NCI-H2171 treated with DMSO at 0.1 percent for 48 hours (cell line): Measurements from ENCODE around the gene CXCR2.
A peak's percentile ranks its signal among the peaks of the same experiment; 100 is the strongest.
"Not testable (repeated sequence)": the region's sequence is repeated elsewhere in the genome, so short reads cannot be mapped to it uniquely, and the experiment has no call there.

Source experiments
- DNase-seq: peaks from one replicate; lab custom pipeline; 2025; lab: John Stamatoyannopoulos, UW

CXCR2 gene

GRCh38 chr2:218130377-218130776, 4.5 kb downstream of the CXCR2 start:
- DNase-seq: no peak

- no peak for DNase-seq
Observed at GRCh38 chr2:218130822-218131221, 5.0 kb downstream of the CXCR2 start.

GRCh38 chr2:218137514-218137913, 11.7 kb downstream of the CXCR2 start:
- no peak for DNase-seq

- no peak for DNase-seq
Observed at GRCh38 chr2:218138047-218138446, 12.2 kb downstream of the CXCR2 start.

- no peak for DNase-seq
Observed at GRCh38 chr2:218145124-218145523, 19.3 kb downstream of the CXCR2 start.

- DNase-seq: no peak
Observed at GRCh38 chr2:218146056-218146455, 20.2 kb downstream of the CXCR2 start.

GRCh38 chr2:218149098-218149497, 23.3 kb downstream of the CXCR2 start:
- DNase-seq: no peak

- no peak for DNase-seq
Observed at GRCh38 chr2:218149848-218150440, 24.1 kb downstream of the CXCR2 start.

GRCh38 chr2:218152172-218152571, 26.3 kb downstream of the CXCR2 start:
- DNase-seq: no peak

- no peak for DNase-seq
Observed at GRCh38 chr2:218152777-218153176, 26.9 kb downstream of the CXCR2 start.

- no peak for DNase-seq
Observed at GRCh38 chr2:218155953-218156479, 30.2 kb downstream of the CXCR2 start.

- no peak for DNase-seq
Observed at GRCh38 chr2:218161644-218162043, 35.8 kb downstream of the CXCR2 start.

GRCh38 chr2:218162814-218163213, 37.0 kb downstream of the CXCR2 start:
- DNase-seq: no peak

GRCh38 chr2:218166791-218167190, 41.0 kb downstream of the CXCR2 start, which contains the start of gene CXCR1:
Gene CXCR1 (minus strand): TSS chr2:218166962. CDS start chr2:218165211, 1,751 bp downstream.
- no peak for DNase-seq

GRCh38 chr2:218168016-218168415, 42.2 kb downstream of the CXCR2 start:
- DNase-seq: no peak

GRCh38 chr2:218168635-218169462, 43.0 kb downstream of the CXCR2 start:
- peak; percentile 23 for DNase-seq

GRCh38 chr2:218169757-218170546, 44.1 kb downstream of the CXCR2 start:
- no peak for DNase-seq

- DNase-seq: not testable (repeated sequence)
Observed at GRCh38 chr2:218171744-218172143, 45.9 kb downstream of the CXCR2 start.

GRCh38 chr2:218172845-218173244, 47.0 kb downstream of the CXCR2 start:
- no peak for DNase-seq

- DNase-seq: no peak
Observed at GRCh38 chr2:218179782-218180181, 54.0 kb downstream of the CXCR2 start.

- no peak for DNase-seq
Observed at GRCh38 chr2:218180467-218181114, 54.8 kb downstream of the CXCR2 start.

GRCh38 chr2:218184331-218184730, 58.5 kb downstream of the CXCR2 start:
- no peak for DNase-seq
